ENCODE data around the gene RAD23A.
A peak's percentile ranks its signal among the peaks of the same experiment; 100 is the strongest.

Gene RAD23A

DNA sequence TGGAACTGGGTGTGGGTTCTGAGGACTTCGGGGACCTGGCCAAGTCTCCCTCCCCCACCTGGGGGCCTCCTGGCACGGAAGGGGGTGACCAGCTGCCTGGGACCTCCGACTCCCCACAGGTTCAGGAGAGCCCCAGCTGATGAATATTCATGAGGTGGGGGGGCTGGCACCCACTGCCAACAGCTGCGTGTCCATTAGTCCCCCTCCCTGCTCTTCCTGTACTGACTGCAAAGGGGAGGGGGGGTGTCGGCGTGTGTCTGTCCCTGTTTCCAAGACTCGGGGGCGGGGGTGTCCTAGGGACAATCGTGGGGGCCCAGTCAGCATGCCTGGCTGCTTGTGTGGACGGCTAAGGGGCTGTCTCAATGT lies 39.0 kb downstream of the RAD23A start:
- H3K4me2 ChIP-seq (ENCODE audit: low read length): no peak overlapping the region
- H3K36me3 ChIP-seq (ENCODE audit: control insufficient read depth, insufficient read depth, low read length): no peaks in the 10 kb centered on the region
- H3K79me2 ChIP-seq: no peaks in the 10 kb centered on the region
- H2AFZ ChIP-seq: no peak overlapping the region
- no peak for TF ChIP-seq CTCF (IDR thresholded peaks at IDR 0.05)
- H3K9me3 ChIP-seq (ENCODE audit: control insufficient read depth, low read length): no peaks in the 10 kb centered on the region
- H3K4me1 ChIP-seq: no peaks in the 10 kb centered on the region
- no peak overlapping the region for H3K9ac ChIP-seq
- no peaks in the 10 kb centered on the region for H3K27me3 ChIP-seq (ENCODE audit: control insufficient read depth, insufficient read depth, low read length)
- H3K27ac ChIP-seq: no peak overlapping the region
- no peak overlapping the region for H3K4me3 ChIP-seq (ENCODE audit: low read depth, low read length)

- H3K27me3 ChIP-seq (ENCODE audit: control insufficient read depth, insufficient read depth, low read length): no peaks in the 10 kb centered on the region
- H2AFZ ChIP-seq: peak overlapping the region; percentile 0
- H3K79me2 ChIP-seq: no peaks in the 10 kb centered on the region
- no peaks in the 10 kb centered on the region for H3K9me3 ChIP-seq (ENCODE audit: control insufficient read depth, low read length)
- H3K4me1 ChIP-seq: no peaks in the 10 kb centered on the region
- no peaks in the 10 kb centered on the region for H3K36me3 ChIP-seq (ENCODE audit: control insufficient read depth, insufficient read depth, low read length)
- H3K4me3 ChIP-seq (ENCODE audit: low read depth, low read length): no peak overlapping the region
- no peak overlapping the region for H3K4me2 ChIP-seq (ENCODE audit: low read length)
- no peak overlapping the region for H3K9ac ChIP-seq
- H3K27ac ChIP-seq: no peak overlapping the region
- no peak for TF ChIP-seq CTCF (IDR thresholded peaks at IDR 0.05)
These were observed 39.6 kb downstream of the RAD23A start for GRCh38 chr19:12985049-12985776.

DNA sequence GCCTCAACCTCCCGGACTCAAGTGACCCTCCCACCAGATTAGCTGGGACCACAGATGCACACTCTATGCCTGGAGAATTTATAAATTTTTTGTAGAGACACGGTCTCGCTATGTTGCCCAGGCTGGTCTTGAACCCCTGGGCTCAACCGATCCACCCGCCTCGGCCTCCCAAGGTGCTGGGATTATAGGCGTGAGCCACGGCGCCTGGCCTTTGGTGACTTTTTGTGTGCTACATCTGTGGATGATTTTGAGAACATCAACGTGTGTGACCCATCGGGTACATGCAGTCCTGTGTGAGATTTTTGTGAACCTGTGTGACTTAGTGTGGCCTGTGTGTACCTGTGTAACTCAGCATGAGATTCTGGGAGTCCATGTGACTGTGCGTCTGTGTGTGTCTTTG lies 41.1 kb downstream of the RAD23A start:
- H3K9me3 ChIP-seq (ENCODE audit: control insufficient read depth, low read length): no peaks in the 10 kb centered on the region
- no peaks in the 10 kb centered on the region for H3K79me2 ChIP-seq
- H3K4me1 ChIP-seq: no peaks in the 10 kb centered on the region
- no peaks in the 10 kb centered on the region for H3K36me3 ChIP-seq (ENCODE audit: control insufficient read depth, insufficient read depth, low read length)
- H2AFZ ChIP-seq: no peak overlapping the region
- H3K9ac ChIP-seq: no peak overlapping the region
- no peaks in the 10 kb centered on the region for H3K27me3 ChIP-seq (ENCODE audit: control insufficient read depth, insufficient read depth, low read length)
- no peak for TF ChIP-seq CTCF (IDR thresholded peaks at IDR 0.05)
- H3K4me3 ChIP-seq (ENCODE audit: low read depth, low read length): no peak overlapping the region
- no peak overlapping the region for H3K27ac ChIP-seq
- H3K4me2 ChIP-seq (ENCODE audit: low read length): no peak overlapping the region

DNA sequence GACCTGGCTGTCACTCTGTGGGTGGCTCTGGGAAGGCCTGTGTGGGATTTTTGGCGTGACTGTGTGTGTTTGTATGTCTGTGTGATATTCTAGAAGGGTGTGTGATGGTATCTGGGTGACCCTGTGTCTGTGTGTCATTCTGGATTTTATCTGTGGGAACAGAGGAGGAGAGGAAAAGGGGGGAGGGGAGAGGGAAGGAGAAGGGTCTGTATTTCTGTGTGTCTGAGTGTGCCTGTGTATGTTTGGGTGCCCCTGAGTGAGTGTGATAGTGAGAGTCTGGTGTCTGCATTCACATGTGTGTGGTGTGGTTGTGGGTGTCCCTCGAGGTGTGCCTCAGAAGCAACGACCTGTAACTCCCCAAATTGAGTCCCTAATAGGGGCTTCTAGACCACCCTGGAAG lies 41.5 kb downstream of the RAD23A start:
- no peak overlapping the region for H3K27ac ChIP-seq
- no peak overlapping the region for H3K9ac ChIP-seq
- H3K79me2 ChIP-seq: no peaks in the 10 kb centered on the region
- H3K27me3 ChIP-seq (ENCODE audit: control insufficient read depth, insufficient read depth, low read length): no peaks in the 10 kb centered on the region
- no peak overlapping the region for H3K4me2 ChIP-seq (ENCODE audit: low read length)
- H3K9me3 ChIP-seq (ENCODE audit: control insufficient read depth, low read length): no peaks in the 10 kb centered on the region
- TF ChIP-seq CTCF (IDR thresholded peaks at IDR 0.05): no peak
- no peak overlapping the region for H3K4me3 ChIP-seq (ENCODE audit: low read depth, low read length)
- H3K36me3 ChIP-seq (ENCODE audit: control insufficient read depth, insufficient read depth, low read length): no peaks in the 10 kb centered on the region
- no peak overlapping the region for H2AFZ ChIP-seq
- H3K4me1 ChIP-seq: no peaks in the 10 kb centered on the region

DNA sequence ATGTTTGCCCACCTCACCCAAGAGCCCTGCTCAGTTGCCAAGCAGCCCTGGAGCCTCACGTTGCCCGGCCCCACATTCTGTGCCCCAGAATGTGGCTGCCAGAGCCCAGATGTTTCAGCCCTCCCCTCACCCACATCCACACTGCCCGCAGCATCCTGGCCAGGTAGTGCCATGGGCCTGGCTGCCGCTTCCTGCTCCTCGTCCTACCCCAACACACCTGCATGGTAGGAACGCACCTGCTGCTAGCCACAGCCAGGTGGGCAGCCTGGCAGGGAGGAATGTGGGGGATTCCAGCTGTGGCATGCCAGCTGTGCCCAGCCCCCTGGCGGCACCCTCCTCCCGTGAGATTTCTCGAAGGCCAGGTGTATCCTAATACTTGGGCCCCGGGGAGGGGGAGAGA lies 42.1 kb downstream of the RAD23A start:
- Histone ChIP-seq H3K4me3 (ENCODE audit: low read depth, low read length) (no peak overlapping the region), H3K27me3 (ENCODE audit: control insufficient read depth, insufficient read depth, low read length) (no peaks in the 10 kb centered on the region), H3K4me2 (ENCODE audit: low read length) (no peak overlapping the region), H3K9ac (no peak overlapping the region), H3K36me3 (ENCODE audit: control insufficient read depth, insufficient read depth, low read length) (no peaks in the 10 kb centered on the region), H3K4me1 (no peaks in the 10 kb centered on the region), H2AFZ (no peak overlapping the region), H3K9me3 (ENCODE audit: control insufficient read depth, low read length) (no peaks in the 10 kb centered on the region), H3K27ac (no peak overlapping the region), H3K79me2 (no peaks in the 10 kb centered on the region)
- TF ChIP-seq CTCF (IDR thresholded peaks at IDR 0.05): no peak
